ENCODE data around the gene TRIM63. TPM values are rescaled to one million over a fixed set of nuclear protein-coding genes. Genes with fewer than 3 reads are reported as not detected.

TRIM63 gene
- total and polyA plus RNA-seq, 2 donors (not counting 1 experiment from before 2014, with no cell fraction given): not detected

GRCh38 chr1:26045722-26046245 is 21.6 kb downstream of the TRIM63 start, which contains the start of gene SLC30A2:
Gene SLC30A2 (minus strand): TSS chr1:26046118. CDS start chr1:26045896, 222 bp downstream.
- H3K4me1 ChIP-seq (ENCODE audit: control insufficient read depth, extremely low read depth, insufficient read depth, low read length): no peaks in the 10 kb centered on the region
- H3K4me3 ChIP-seq (replicated peaks in 1 of 4; ENCODE audit: control extremely low read depth in 1 of 4, insufficient read depth in 1 of 4, low read depth in 3 of 4, low read length in 4 of 4): no peak within 1 kb of the TSS
- no peak within 1 kb of the TSS for H2AFZ ChIP-seq (ENCODE audit: low read length)
- H3K27ac ChIP-seq (ENCODE audit: insufficient read depth, low read length): no peak within 1 kb of the TSS
- DNase-seq (ENCODE audit: low read depth in 2 of 2): no peak
- no peaks in the 10 kb centered on the region for H3K9me3 ChIP-seq (ENCODE audit: control insufficient read depth, insufficient read depth, low read depth, low read length)
- no peaks in the 10 kb centered on the region for H3K79me2 ChIP-seq (ENCODE audit: control insufficient read depth, insufficient read depth, low read length)
- H4K20me1 ChIP-seq (ENCODE audit: control insufficient read depth, extremely low read depth, insufficient read depth, low read length): no peaks in the 10 kb centered on the region
- peaks cover 53% of the 10 kb centered on the region for H3K27me3 ChIP-seq (ENCODE audit: control insufficient read depth, insufficient read depth, low read length)
- TF ChIP-seq EZH2 (IDR thresholded peaks at IDR 0.05; ENCODE audit: low read length, missing control alignments) (peak; percentile 84), CTCF (conservative IDR thresholded peaks at IDR 0.05 in 1 of 2, IDR thresholded peaks at IDR 0.05 in 1 of 2; ENCODE audit: low read depth in 1 of 2, low read length in 2 of 2) (no peak)
- H3K9ac ChIP-seq (ENCODE audit: insufficient read depth, low read length): no peak within 1 kb of the TSS
- no peak within 1 kb of the TSS for H3K4me2 ChIP-seq (ENCODE audit: extremely low read depth, insufficient read depth, low read length)
- no peaks in the 10 kb centered on the region for H3K36me3 ChIP-seq (ENCODE audit: control insufficient read depth, insufficient read depth, low read length)

- Histone ChIP-seq H3K79me2 (ENCODE audit: control insufficient read depth, insufficient read depth, low read length) (no peaks in the 10 kb centered on the region), H3K4me3 (replicated peaks in 1 of 4; ENCODE audit: control extremely low read depth in 1 of 4, insufficient read depth in 1 of 4, low read depth in 3 of 4, low read length in 4 of 4) (no peak overlapping the region), H3K4me2 (ENCODE audit: extremely low read depth, insufficient read depth, low read length) (no peak overlapping the region), H3K36me3 (ENCODE audit: control insufficient read depth, insufficient read depth, low read length) (no peaks in the 10 kb centered on the region), H3K9ac (ENCODE audit: insufficient read depth, low read length) (no peak overlapping the region), H3K27ac (ENCODE audit: insufficient read depth, low read length) (no peak overlapping the region), H2AFZ (ENCODE audit: low read length) (no peak overlapping the region), H3K9me3 (ENCODE audit: control insufficient read depth, insufficient read depth, low read depth, low read length) (no peaks in the 10 kb centered on the region), H4K20me1 (ENCODE audit: control insufficient read depth, extremely low read depth, insufficient read depth, low read length) (no peaks in the 10 kb centered on the region), H3K27me3 (ENCODE audit: control insufficient read depth, insufficient read depth, low read length) (peaks cover 51% of the 10 kb centered on the region), H3K4me1 (ENCODE audit: control insufficient read depth, extremely low read depth, insufficient read depth, low read length) (no peaks in the 10 kb centered on the region)
- TF ChIP-seq CTCF (conservative IDR thresholded peaks at IDR 0.05 in 1 of 2, IDR thresholded peaks at IDR 0.05 in 1 of 2; ENCODE audit: low read depth in 1 of 2, low read length in 2 of 2): no peak
- TF ChIP-seq EZH2 (IDR thresholded peaks at IDR 0.05; ENCODE audit: low read length, missing control alignments): no peak
- no peak for DNase-seq (ENCODE audit: low read depth in 2 of 2)
Observed at GRCh38 chr1:26044971-26045721, 22.3 kb downstream of the TRIM63 start.

GRCh38 chr1:26044414-26044813 is 23.0 kb downstream of the TRIM63 start:
- Histone ChIP-seq H3K9ac (ENCODE audit: insufficient read depth, low read length) (no peak overlapping the region), H3K4me1 (ENCODE audit: control insufficient read depth, extremely low read depth, insufficient read depth, low read length) (no peaks in the 10 kb centered on the region), H3K36me3 (ENCODE audit: control insufficient read depth, insufficient read depth, low read length) (no peaks in the 10 kb centered on the region), H2AFZ (ENCODE audit: low read length) (no peak overlapping the region), H3K4me2 (ENCODE audit: extremely low read depth, insufficient read depth, low read length) (no peak overlapping the region), H3K4me3 (replicated peaks in 1 of 4; ENCODE audit: control extremely low read depth in 1 of 4, insufficient read depth in 1 of 4, low read depth in 3 of 4, low read length in 4 of 4) (no peak overlapping the region), H3K9me3 (ENCODE audit: control insufficient read depth, insufficient read depth, low read depth, low read length) (no peaks in the 10 kb centered on the region), H4K20me1 (ENCODE audit: control insufficient read depth, extremely low read depth, insufficient read depth, low read length) (no peaks in the 10 kb centered on the region), H3K79me2 (ENCODE audit: control insufficient read depth, insufficient read depth, low read length) (no peaks in the 10 kb centered on the region), H3K27me3 (ENCODE audit: control insufficient read depth, insufficient read depth, low read length) (peaks cover 46% of the 10 kb centered on the region), H3K27ac (ENCODE audit: insufficient read depth, low read length) (no peak overlapping the region)
- TF ChIP-seq CTCF (conservative IDR thresholded peaks at IDR 0.05 in 1 of 2, IDR thresholded peaks at IDR 0.05 in 1 of 2; ENCODE audit: low read depth in 1 of 2, low read length in 2 of 2) (no peak), EZH2 (IDR thresholded peaks at IDR 0.05; ENCODE audit: low read length, missing control alignments) (no peak)
- no peak for DNase-seq (ENCODE audit: low read depth in 2 of 2)
